T-helper 2 cell treated with Interferon-gamma antibody and Interleukin-4, amounts not matched to agents 100 ng/mL and 5 ng/mL, for 36 hours (primary cell): Measurements from ENCODE around the gene RXRA. TPM values are rescaled to one million over a fixed set of nuclear protein-coding genes. Genes with fewer than 3 reads are reported as not detected.
"Not testable (repeated sequence)": the region's sequence is repeated elsewhere in the genome, so short reads cannot be mapped to it uniquely, and the experiment has no call there.

Source experiments
- intact Hi-C: fragments of 100-400 bp; cut with micrococcal nuclease; formaldehyde crosslinking; loops from one replicate; pipeline ENCODE4 v1.15.1; 2023
- total RNA-seq: library from RNA; stranded (reverse); gene quantifications from 2 replicates; pipeline ENCODE4 v1.2.3, GENCODE V29; 2022

The RXRA gene
- total RNA-seq, 1 donor from 2014 or later, result 6.6 TPM

DNA sequence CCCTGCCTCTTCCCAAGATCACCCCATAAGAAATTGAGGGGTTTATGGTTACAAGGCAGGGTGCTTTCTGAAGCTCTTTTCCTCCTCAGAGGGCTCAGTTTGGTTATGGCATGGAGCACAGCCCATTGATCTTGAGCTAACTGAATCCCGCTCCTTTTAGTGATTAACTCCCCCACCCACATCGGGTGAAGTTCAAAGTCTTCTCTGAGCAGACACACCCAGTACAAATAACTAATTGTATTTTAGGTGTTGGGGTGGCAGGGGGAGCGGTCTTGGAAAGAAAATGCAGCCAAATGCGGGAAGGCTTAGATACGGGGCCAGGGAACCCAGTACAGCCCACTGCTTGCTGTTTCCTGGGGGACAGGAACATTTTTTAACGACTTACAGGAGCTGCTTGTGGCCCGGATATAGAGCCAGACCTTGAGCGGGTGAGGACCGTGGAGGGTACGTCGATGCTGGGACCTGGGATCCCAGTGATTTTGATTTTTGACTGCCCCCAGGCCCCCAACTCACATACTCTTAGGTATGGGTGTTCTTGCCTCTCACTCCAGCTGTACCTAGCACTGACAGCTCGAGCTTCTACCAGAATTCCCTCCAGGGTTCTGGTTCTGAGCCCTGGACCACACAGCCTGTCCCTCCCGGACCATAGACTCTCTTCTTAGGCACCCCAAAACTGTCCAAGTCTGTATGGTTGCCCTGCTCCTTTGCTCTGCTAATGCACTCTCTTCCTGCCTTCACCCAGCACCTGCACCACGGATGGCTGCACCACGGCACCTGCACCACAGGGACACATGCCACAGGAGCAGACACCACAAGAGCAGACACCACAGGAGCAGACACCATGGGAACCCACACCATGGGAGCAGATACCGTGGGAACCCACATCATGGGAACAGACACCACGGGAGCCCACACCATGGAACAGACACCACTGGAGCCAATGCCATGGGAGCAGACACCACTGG lies 18.3 kb upstream of the RXRA start:
- intact Hi-C loops, result no loop called here

DNA sequence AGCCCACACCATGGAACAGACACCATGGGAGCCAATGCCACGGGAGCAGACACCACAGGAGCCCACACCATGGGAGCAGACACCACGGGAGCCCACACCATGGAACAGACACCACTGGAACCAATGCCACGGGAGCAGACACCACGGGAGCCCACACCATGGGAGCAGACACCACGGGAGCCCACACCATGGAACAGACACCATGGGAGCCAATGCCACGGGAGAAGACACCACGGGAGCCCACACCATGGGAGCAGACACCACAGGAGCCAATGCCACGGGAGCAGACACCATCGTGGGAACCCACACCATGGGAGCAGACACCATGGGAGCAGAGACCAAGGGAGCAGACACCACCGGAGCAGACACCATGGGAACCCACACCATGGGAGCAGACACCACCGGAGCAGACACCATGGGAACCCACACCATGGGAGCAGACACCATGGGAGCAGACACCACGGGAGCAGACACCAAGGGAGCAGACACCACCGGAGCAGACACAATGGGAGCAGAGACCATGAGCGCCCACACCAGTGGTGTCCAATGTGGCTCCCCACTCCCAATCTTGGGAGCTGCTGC lies 17.5 kb upstream of the RXRA start:
- intact Hi-C loops, result not testable (repeated sequence)

DNA sequence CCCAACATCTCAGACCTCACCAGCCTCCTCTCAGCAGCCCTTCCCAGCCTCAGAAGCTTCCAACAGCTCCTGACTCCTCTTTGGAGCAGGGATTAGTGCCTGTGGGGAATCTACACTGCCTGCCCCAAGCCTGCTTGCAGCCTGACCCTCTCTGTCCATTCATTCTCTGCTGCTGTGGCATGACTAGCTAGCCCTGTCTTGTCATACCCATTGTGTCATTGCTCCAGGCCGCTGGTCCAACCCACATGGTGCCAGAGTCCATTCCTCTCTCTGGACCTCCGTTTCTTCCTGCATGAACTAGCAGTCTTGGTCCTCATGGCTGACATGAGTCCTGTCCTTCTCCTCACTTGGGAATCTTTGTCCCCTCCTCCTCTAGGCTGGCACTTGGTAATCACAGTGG lies 12.8 kb upstream of the RXRA start:
- intact Hi-C loops, result no loop called here

DNA sequence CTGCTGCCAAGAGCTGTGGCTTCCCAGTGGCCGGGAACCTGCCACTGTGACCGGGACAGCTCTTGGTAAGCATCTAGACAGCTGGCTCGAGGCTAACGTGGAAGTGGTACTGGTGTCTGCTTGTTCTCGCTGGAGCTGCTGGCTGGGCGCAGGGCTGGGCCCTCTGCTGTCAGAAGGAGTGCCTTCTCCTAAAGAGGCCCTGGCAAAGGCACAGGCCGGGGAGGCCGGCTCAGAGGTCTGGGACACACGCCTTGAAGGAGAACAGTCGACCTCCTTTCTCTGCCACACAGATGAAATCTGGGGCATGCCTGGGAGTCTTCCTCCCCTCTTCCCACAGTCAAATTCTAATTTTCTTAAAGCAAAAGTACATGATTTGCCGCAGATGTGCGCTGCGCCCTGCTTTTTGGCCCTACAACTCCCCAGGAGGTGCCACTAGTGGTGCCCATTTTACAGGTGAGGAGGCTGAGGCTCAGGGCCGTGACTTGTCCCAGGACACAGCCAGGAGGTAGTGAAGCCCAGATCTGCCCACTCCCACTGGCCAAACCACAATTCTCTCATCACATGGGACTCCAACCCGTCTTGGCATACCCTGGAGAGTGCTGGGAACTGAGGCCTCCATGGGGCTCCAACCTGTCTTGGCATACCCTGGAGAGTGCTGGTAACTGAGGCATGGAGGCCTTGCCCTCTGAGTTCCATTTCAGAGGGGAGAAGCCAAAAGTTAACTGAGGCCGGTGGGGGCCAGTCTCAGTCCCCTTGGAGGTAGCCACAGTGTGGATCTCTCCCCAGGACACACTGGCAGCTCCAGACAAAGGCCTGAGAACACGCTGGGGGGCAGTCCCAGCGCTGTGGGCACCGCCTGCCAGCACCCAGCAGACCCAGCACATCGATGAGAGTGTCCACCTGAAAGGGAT lies 12.0 kb upstream of the RXRA start:
- intact Hi-C loops, result no loop called here

DNA sequence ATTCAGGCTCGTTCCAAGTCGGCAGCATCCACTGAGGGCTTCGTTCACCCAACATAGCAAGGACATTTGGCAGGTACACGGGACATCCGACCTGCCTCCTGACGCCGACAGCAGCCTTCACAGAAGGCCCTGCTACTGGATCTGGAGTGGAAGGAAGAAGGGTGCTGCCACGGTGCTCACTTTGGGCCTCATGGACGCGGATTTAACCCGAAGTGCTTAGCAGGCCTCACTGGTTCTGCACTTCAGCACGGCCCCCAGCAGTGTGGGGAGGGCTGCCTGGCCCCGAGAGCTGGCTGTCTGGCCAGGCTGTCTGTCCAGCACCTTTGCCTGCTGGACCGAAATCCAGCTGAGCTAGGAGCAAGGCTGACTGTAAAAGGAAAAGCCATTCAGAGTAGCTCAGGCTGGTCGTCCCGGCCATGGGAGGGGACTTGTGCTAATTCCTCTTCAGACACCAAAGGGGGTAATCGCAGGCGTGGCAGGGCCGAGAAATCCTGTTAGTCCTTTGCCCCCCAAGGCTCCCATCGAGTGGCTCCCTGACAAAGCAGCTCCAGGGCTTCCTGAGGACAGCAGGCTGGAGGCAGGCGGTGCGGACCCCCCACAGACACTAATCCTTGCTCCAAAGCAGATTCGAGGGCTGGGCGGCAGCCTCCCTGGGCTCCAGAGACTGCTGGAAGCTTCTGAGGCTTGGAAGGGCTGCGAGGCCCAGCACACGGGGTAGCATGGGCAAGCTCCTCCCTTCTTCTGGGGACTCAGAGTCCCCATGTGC lies 11.1 kb upstream of the RXRA start:
- intact Hi-C loops, result no loop called here

DNA sequence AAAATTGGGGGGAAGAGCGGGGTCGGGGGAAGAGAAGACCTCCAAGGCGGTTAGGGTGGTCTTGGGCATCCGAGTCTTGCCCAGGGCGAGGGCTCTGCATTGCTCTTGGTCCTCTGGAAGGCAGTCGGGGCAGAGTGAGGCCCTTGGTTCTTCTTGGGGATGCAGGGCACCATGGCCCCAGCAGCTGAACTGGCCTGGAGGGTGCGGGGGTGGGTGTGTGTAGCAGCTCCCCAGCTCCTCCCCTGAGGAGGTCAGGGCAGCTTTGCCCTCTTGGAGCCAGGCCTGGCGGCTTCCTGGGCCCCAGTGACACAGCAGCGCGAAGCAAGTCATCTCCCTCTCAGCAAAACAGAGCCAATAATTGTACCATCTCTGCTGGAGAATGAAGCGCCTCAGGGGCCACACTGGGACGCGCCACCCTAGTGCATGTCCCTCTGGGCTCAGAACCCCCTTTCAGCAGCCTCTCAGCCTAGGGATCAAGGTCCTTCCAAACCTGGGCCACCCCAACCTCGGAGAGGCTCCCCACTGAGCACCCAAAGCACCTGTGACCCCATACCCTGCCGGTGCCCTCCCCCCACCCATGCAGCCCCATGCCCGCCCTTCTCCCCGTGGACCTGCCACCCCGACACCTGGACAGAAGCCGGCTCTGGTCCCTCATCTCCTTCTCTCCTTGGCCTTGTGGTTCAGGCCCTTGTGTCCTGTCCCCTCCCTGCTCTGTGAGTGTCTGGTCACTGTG lies 10.4 kb upstream of the RXRA start:
- intact Hi-C loops, result no loop called here

DNA sequence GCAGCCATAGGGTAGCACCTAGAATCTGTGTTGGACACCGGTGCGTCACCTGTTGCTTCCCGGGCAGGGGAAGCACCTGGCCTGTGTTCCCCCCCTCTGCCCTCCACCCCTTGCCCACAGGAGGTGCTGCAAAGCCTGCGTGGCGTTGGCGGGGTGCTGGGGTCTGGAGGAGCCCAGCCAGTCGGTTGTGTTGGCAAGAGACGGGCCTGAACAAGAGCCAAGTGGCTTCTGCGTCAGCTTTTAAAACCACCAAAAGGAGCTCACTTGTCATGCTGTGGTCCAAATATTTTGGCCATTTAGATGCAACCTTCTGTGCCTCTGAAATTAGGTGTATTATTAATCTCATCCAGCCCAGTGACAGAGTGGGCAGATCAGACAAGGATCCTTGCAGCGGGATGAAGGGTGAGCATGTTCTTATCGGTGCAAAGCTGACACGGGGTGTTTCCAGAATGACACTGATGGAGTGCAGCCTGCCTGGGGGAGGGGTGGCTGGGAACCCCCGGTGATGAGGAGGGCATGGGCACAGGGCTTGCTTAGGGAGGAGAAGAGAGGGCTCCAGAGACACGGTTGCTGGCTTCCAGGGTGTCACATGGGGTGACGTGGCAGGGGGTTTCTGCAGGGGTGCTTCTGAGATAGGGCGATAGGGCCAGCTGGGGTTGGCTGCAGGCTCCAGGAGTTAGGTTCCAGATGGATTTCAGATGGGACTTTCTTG lies 9.7 kb upstream of the RXRA start:
- intact Hi-C loops, result no loop called here

DNA sequence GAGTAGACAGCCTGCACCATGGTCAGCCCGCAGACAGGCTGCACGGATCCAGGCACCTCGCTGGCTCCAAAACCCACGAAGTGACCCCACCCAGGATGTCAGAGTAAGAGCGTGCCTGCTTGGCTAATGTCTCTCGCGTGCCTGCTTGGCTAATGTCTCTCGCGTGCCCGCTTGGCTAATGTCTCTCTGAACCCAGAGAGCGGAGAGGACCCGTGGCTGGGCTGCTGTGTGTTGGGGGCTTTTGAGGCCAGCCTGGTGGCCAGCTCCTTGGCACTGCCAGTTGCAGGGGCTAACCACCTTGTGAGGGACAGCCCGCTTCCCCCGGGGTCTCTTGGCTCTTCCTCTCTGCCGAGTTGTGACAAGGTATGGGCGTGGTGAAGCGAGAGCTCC lies 8.9 kb upstream of the RXRA start:
- intact Hi-C loops, result no loop called here

DNA sequence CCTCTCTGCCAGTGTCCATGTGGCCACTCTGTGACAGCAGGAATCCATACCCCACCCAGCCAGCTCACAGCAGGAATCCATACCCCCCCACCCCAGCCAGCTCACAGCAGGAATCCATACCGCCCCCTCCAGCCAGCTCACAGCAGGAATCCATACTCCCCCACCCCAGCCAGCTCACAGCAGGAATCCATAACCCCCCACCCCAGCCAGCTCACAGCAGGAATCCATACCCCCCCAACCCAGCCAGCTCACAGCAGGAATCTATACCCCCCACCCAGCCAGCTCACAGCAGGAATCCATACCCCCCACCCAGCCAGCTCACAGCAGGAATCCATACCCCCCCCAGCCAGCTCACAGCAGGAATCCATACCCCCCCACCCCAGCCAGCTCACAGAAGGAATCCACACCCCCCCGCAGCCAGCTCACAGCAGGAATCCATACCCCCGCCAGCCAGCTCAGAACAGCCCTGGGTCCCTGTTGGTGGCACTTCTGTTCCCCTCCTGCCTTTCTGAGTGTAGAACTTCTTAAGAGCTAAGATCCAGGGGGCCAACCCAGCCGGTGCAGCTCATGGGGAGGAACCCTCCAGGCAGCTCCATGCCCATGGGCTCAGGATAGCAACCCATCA lies 8.4 kb upstream of the RXRA start:
- intact Hi-C loops, result no loop called here

DNA sequence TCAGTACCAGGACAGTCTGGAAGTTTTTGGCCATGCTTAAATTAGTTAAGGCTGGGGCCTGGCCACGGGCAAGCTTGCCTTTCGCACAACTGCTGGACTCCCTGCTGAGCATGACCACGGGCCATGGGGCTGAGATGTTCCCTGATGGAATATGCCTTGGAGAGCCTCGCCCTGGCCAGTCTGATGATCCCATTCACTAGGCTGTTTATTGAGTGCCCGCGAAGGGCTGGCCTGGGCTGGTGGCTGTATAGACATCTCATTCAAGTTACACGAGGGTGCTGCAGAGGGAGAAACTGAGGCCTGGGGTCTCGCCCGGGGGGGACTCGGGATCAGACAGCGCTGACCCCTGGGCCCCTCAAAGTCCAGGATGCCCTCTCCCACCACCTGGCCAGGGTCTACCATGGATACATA lies 7.8 kb upstream of the RXRA start:
- intact Hi-C loops, result no loop called here

DNA sequence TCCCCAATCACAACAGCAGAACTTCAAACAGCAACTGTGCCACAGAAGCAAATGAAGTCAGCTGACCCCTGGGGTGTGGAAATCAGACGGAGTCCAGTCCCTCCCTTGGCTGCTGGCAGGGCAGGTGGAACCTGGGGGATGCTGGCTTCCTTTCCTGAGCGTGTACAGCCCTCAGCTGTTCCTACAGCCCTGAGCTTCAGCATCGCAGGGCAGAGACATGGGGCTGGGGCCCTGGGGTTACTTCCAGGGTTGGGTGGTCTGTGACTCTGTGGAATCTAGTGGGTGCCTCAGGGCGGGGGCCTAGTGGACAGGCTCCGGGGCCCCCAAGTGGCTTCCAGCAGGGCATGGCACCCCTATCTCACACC lies 7.3 kb upstream of the RXRA start:
- intact Hi-C loops, result no loop called here

DNA sequence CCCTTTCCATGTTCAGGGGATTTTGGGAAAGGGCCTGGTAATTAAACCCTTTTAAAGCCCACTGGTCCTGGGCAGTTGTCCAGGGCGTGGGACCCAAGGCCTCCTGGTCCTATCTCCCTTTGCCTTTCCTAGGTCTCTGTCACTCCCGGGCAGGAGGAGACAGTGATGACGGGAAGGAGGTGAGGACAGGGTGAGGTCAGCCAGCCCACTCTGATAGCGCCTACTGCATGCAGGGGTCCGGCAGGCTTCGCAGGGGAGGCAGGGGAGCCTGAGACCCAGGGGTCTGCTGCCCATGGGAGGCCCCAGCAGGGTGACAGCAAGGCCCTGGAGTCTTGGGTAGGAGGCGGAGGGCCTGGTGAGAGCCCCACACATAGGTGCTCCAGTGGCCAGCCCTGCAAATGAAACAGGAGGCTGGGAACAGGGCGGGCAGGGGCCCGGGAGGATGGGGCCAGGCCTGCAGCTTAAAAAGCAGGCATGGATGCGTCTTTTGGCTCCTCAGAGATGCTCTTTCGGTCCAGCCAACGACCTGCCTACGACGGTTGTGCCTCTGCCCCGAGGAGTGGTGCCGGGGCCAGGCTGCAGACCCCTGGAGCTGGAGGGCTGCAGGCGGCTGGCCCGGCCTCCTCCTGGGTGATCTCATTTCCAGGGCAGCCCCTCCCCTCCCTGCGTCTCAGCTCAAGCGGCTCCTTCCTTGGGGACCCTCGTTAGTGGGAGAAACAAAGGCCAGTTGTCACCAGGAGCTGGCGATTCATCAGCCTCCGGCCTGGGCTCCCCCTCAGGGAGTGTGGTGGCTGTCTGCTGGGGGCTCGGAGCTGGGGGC lies 6.7 kb upstream of the RXRA start:
- intact Hi-C loops, result loop anchor here (10.0 kb wide), 1 partner anchor 255 kb away; the partner anchor contains the start of gene BRD3

DNA sequence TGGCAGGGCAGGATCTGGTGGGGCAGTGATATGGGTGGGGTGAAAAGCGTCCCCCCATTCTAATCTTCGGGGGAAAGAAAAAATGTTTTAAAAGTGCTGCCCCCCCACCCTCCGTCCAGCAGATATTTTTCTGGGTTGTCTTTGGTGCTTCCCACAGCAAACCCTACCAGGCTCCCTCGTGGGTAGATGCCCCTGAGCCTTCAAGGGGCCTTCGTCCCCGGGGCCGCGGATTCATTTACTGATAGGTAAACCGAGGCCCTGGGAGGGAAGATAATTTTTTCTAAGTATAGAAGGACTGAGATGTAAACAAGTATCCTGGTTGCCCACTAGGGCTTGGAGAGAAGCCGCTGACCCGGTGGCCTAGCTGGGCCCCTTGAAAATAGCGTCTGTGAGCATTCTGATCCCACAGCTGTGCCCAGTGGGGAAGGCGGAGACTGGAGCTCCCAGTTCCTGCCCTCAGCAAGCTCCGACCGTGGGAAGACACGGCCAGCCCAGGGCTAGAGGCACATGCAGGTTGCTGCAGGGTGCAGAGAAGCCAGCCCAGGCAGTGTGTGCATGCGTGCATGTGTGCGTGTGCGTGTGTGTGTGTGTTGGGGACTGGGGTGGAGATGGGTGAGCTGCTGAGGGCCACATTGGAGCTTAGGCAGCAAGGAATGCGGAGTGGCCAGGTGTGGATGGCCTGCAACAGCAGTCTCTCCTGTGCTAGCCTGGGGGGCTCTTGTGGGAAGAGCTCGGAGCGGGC lies 6.0 kb upstream of the RXRA start:
- intact Hi-C loops, result loop anchor here (10.0 kb wide), 1 partner anchor 255 kb away; the partner anchor contains the start of gene BRD3

DNA sequence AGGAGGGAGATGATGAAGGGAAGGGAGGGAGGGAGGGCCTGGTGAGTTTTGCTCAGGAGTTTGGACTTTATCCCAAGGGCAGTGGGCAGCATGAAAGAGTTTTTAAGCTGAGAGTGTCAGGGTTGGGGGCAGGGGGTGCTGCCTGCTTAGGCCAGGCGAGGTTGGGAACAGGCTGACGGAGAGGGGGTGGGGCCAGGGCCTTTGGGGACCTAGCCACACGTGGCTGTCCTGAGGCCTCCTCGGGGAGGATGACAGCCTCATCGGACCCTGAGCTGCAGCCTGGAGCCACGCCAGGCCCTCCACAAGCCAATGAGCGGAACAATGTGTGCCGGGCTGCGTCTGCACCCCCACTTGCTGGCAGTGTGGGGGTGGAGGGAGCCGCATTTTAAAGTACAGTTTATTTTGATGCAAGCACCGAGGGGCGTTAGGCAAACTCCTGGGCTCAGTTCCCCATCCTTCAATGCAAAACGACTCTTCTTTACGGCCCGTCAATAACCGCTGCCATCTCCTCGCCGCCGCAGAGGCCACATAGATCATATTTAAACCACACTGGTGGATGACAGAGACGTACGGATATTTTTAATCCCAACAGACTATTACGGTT lies 5.3 kb upstream of the RXRA start:
- intact Hi-C loops, result loop anchor here (10.0 kb wide), 1 partner anchor 256 kb away; the partner anchor contains the start of gene BRD3

DNA sequence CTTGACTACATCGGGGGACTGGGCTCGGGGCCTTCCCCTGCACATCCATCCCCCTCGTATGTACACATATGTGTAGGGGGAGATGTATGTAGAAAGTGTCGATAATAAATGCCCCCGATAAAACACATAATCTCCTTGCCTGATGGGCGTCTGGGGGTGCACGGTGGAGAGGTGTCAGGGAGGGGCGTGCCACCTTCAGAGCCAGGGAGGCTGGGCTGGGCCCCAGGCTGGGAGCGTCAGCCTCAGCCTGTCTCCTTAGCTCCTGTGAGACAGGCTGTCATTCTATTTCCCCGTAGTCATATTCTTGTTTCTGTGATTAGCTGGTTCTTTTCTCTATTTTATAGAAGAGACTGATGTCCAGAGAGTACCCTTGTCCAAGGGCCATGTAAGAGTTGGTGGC lies 4.7 kb upstream of the RXRA start:
- intact Hi-C loops, result loop anchor here (10.0 kb wide), 1 partner anchor 257 kb away; the partner anchor contains the start of gene BRD3

DNA sequence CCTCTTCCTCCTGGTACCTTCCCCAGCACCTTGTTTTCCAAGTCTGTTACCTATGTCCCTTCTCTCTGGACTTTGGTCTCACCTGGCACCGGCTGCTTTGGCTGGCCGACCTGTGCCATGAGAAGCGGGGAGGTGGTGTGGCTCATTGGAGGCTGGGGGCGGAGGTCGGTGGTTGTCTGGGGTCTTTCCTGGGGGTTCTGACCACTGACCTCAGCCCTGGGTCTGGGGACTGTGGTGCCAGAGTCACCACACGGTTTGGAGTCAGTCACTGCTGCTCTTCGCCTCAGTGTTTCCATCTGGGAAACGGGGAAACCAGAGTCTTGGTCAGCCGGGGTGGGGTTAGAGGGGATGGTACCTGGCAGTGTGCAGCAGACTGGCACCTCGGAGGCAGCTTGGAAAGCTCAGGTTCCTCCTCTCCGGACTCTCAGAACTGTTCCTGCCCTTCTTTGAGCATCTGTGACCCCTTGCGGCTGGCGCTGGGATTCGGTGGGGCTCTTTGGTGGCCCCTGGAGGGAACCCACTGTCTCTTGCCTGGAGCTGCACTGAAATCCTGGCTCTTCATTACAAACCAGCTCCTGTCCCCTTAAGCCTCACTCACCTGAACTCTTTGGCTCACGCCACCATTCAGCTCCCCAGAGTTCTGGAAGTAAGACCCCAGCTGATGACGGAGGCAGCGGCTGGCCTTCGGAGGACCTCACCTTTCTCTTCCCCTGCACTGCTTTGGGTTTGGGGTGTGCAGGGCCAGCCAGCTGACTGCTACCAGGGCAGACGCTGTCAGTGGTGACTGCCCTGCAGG lies 4.1 kb upstream of the RXRA start:
- intact Hi-C loops, result loop anchor here (10.0 kb wide), 1 partner anchor 257 kb away; the partner anchor contains the start of gene BRD3
